ENCODE data around the gene AXDND1. TPM values are rescaled to one million over a fixed set of nuclear protein-coding genes. Genes with fewer than 3 reads are reported as not detected.

AXDND1 gene
- total RNA-seq, 1 experiment from 2014 or later, result 0.48 TPM

DNA sequence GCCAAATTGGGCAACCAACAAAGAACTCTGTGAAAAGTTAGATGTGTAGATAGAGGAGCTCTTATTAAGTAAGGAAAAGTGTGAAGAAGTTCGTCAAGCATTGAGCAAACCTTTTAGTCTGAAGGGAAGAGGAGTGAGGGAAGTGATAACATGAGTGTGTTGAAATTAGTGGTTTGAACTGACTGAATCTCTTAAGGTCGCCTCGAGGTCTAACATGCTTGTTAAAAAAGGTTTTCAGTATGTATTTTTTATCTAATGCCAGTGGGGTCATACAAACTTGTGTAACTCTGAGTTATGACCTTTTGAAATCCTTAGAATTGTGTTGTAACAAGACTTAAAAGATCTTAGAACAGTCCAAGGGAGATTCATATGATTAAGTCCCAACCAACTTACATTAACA, 38.1 kb upstream of the AXDND1 start:
- Histone ChIP-seq H3K9ac (ENCODE audit: extremely low read depth, insufficient read length, low read length) (no peak overlapping the region), H4K91ac (ENCODE audit: insufficient read length, low read depth, low read length) (no peak overlapping the region), H2BK15ac (ENCODE audit: low read depth, low read length) (no peak overlapping the region), H3K27ac (ENCODE audit: insufficient read length, low read depth, low read length) (no peak overlapping the region), H2BK20ac (ENCODE audit: low read depth, low read length, poor library complexity, severe bottlenecking) (no peak overlapping the region), H4K5ac (ENCODE audit: insufficient read length, low read depth, low read length) (no peak overlapping the region), H3K14ac (ENCODE audit: insufficient read depth, low read length) (no peak overlapping the region), H2BK5ac (ENCODE audit: insufficient read length, low read length) (no peak overlapping the region), H2BK12ac (ENCODE audit: insufficient read length, low read depth, low read length) (no peak overlapping the region), H3K4me2 (ENCODE audit: insufficient read depth, insufficient read length, low read length) (no peak overlapping the region), H2AFZ (ENCODE audit: low read length) (no peak overlapping the region), H3K23me2 (ENCODE audit: insufficient read length, low read depth, low read length, poor library complexity, severe bottlenecking) (no peaks in the 10 kb centered on the region), H3K27me3 (ENCODE audit: insufficient read depth, low read length) (no peaks in the 10 kb centered on the region), H3K18ac (ENCODE audit: insufficient read length, low read depth, low read length) (no peak overlapping the region), H2AK5ac (ENCODE audit: insufficient read length, low read length) (no peak overlapping the region), H3K23ac (ENCODE audit: insufficient read length, low read depth, low read length) (no peak overlapping the region), H4K20me1 (ENCODE audit: control insufficient read depth, insufficient read depth, insufficient read length) (no peaks in the 10 kb centered on the region), H3T11ph (ENCODE audit: low read length) (no peak overlapping the region), H3K9me3 (ENCODE audit: control insufficient read depth, low read depth, low read length) (no peaks in the 10 kb centered on the region), H3K4ac (ENCODE audit: low read depth, low read length) (no peak overlapping the region), H3K56ac (ENCODE audit: insufficient read length, low read depth, low read length) (no peak overlapping the region), H3K79me2 (ENCODE audit: insufficient read depth, low read length) (no peaks in the 10 kb centered on the region), H2BK120ac (ENCODE audit: low read depth, low read length, poor library complexity, severe bottlenecking) (no peak overlapping the region), H3K79me1 (ENCODE audit: insufficient read depth, low read depth, low read length, poor library complexity, severe bottlenecking) (no peaks in the 10 kb centered on the region), H4K8ac (replicated peaks; ENCODE audit: insufficient read length, low read depth, low read length) (no peak overlapping the region), H3K4me1 (ENCODE audit: insufficient read depth, low read length) (no peaks in the 10 kb centered on the region)
- WGBS (ENCODE audit: extremely low coverage, insufficient read length, low lambda C conversion rate), result no CpG with 5 or more reads among the region's 3 CpGs
- Mint-ChIP-seq H3K4me3 (no peak overlapping the region), H3K36me3 (ENCODE audit: insufficient read depth in 1 of 3, low read depth in 3 of 3) (peaks cover 0 to 8% (median 6%) of the 10 kb centered on the region in 3 experiments; a peak in 5 of 7 replicates), H3K27me3 (ENCODE audit: low read depth) (no peaks in the 10 kb centered on the region), H3K27ac (no peak overlapping the region), H3K9me3 (peaks cover 4 to 6% of the 10 kb centered on the region in 2 experiments; a peak in 3 of 5 replicates), H3K4me1 (peaks cover 9 to 11% of the 10 kb centered on the region in 2 experiments)
- TF ChIP-seq, protein P1, sequence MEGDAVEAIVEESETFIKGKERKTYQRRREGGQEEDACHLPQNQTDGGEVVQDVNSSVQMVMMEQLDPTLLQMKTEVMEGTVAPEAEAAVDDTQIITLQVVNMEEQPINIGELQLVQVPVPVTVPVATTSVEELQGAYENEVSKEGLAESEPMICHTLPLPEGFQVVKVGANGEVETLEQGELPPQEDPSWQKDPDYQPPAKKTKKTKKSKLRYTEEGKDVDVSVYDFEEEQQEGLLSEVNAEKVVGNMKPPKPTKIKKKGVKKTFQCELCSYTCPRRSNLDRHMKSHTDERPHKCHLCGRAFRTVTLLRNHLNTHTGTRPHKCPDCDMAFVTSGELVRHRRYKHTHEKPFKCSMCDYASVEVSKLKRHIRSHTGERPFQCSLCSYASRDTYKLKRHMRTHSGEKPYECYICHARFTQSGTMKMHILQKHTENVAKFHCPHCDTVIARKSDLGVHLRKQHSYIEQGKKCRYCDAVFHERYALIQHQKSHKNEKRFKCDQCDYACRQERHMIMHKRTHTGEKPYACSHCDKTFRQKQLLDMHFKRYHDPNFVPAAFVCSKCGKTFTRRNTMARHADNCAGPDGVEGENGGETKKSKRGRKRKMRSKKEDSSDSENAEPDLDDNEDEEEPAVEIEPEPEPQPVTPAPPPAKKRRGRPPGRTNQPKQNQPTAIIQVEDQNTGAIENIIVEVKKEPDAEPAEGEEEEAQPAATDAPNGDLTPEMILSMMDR (conservative IDR thresholded peaks at IDR 0.05), result no peak
- DNase-seq, result no peak
